NCI-H524 (cell line): Measurements from ENCODE around the gene COLEC12.
"Not testable (repeated sequence)": the region's sequence is repeated elsewhere in the genome, so short reads cannot be mapped to it uniquely, and the experiment has no call there.

ENCODE experiments used
- DNase-seq, 2 experiments: peaks; one replicate each; lab custom pipeline; 2025; lab: John Stamatoyannopoulos, UW

The COLEC12 gene

GRCh38 chr18:320155-320554 is 180.3 kb downstream of the COLEC12 start:
- no peak for DNase-seq

GRCh38 chr18:319720-320119 is 180.8 kb downstream of the COLEC12 start:
- DNase-seq: no peak

GRCh38 chr18:318791-319291 is 181.7 kb downstream of the COLEC12 start:
- DNase-seq: no peak

GRCh38 chr18:317618-318017 is 182.9 kb downstream of the COLEC12 start:
- DNase-seq: no peak

- no peak for DNase-seq
These were observed 184.1 kb downstream of the COLEC12 start for GRCh38 chr18:316393-316792.

- DNase-seq: no peak
These were observed 186.6 kb downstream of the COLEC12 start for GRCh38 chr18:313931-314330.

- DNase-seq: no peak
These were observed 188.1 kb downstream of the COLEC12 start for GRCh38 chr18:312415-312814.

GRCh38 chr18:310042-310441 is 190.5 kb downstream of the COLEC12 start:
- DNase-seq: no peak

GRCh38 chr18:308086-308485 is 192.4 kb downstream of the COLEC12 start:
- DNase-seq: not testable (repeated sequence)

GRCh38 chr18:306608-307255 is 193.8 kb downstream of the COLEC12 start:
- no peak for DNase-seq

- DNase-seq: no peak
These were observed 195.4 kb downstream of the COLEC12 start for GRCh38 chr18:305003-305501.

- DNase-seq: no peak
These were observed 196.9 kb downstream of the COLEC12 start for GRCh38 chr18:303607-304006.

- DNase-seq: no peak
These were observed 197.5 kb downstream of the COLEC12 start for GRCh38 chr18:303011-303410.

- DNase-seq: no peak
These were observed 198.4 kb downstream of the COLEC12 start for GRCh38 chr18:302097-302496.

- DNase-seq: no peak
These were observed 202.6 kb downstream of the COLEC12 start for GRCh38 chr18:297936-298335.

- DNase-seq: no peak
These were observed 204.6 kb downstream of the COLEC12 start for GRCh38 chr18:295756-296490.

GRCh38 chr18:294566-294965 is 205.9 kb downstream of the COLEC12 start:
- no peak for DNase-seq

- no peak for DNase-seq
These were observed 207.0 kb downstream of the COLEC12 start for GRCh38 chr18:293536-293935.

- peak in 1 of 2 experiments; percentile 6 for DNase-seq
These were observed 208.2 kb downstream of the COLEC12 start for GRCh38 chr18:292271-292670.

- DNase-seq: not testable (repeated sequence)
These were observed 210.5 kb downstream of the COLEC12 start for GRCh38 chr18:289970-290369.

GRCh38 chr18:289026-289425 is 211.5 kb downstream of the COLEC12 start:
- no peak for DNase-seq

- peak in 1 of 2 experiments; percentile 31 for DNase-seq
These were observed 213.8 kb downstream of the COLEC12 start for GRCh38 chr18:286515-287310.
